ENCODE measurements around the gene NRARP.
"Not testable (repeated sequence)": the region's sequence is repeated elsewhere in the genome, so short reads cannot be mapped to it uniquely, and the experiment has no call there.

DNA sequence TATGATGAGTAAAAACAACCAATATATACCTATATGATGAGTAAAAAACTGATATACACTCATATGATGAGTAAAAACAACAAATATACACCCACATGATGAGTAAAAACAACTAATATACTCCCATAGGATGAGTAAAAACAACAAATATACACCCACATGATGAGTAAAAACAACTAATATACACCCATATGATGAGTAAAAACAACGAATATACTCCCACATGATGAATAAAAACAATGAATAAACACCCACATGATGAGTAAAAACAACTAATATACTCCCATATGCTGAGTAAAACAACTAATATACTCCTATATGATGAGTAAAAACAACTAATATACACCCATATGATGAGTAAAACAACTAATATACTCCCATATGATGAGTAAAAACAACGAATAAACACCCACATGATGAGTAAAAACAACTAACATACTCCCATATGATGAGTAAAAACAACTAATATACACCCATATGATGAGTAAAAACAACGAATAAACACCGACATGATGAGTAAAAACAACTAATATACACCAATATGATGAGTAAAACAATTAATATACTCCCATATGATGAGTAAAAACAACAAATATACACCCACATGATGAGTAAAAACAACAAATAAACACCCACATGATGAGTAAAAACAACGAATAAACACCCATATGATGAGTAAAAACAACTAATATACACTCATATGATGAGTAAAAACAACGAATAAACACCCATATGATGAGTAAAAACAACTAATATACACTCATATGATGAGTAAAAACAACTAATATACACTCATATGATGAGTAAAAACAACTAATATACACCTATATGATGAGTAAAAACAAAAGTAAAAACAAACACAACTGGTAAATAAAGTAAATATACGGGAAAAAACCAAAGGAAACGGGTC is 25.8 kb upstream of the NRARP start:
- TF ChIP-seq CTCF (conservative IDR thresholded peaks at IDR 0.05; ENCODE audit: low read depth, low read length); EZH2 (IDR thresholded peaks at IDR 0.05; ENCODE audit: borderline replicate concordance, low read depth, low read length, poor library complexity, severe bottlenecking): not testable (repeated sequence)
